HepG2 (cell line): ENCODE data around the gene ANKRD35. TPM values are rescaled to one million over a fixed set of nuclear protein-coding genes. Genes with fewer than 3 reads are reported as not detected.

Experiments
- ARID4A ChIP-seq: sonication (generic); formaldehyde crosslinking; IDR thresholded peaks from 2 replicates; pipeline ENCODE4 v1.5.0; 2020; ENCODE audit warnings: mild to moderate bottlenecking, missing genetic modification reagents, borderline replicate concordance
- CBX2 ChIP-seq, 2 experiments: fragments of 200-600 bp in 1 of 2; sonication (generic); formaldehyde crosslinking in 1 of 2; IDR thresholded peaks; 2 replicates each; pipeline versions ENCODE4 v1.7.0 to v1.8.1; 2018 to 2022; ENCODE audit warnings: low read depth in 2 of 2, low read length in 1 of 2, mild to moderate bottlenecking in 1 of 2, missing genetic modification reagents in 1 of 2
- CENPT ChIP-seq: sonication (generic); formaldehyde crosslinking; IDR thresholded peaks from 2 replicates; pipeline ENCODE4 v1.8.0; 2022; ENCODE audit warnings: low read depth, mild to moderate bottlenecking, moderate library complexity, missing genetic modification reagents
- ELF4 ChIP-seq: sonication (generic); formaldehyde crosslinking; IDR thresholded peaks from 2 replicates; pipeline ENCODE4 v1.5.0; 2020; ENCODE audit warnings: missing genetic modification reagents, mild to moderate bottlenecking, moderate library complexity, borderline replicate concordance
- GABPA ChIP-seq, 2 experiments: IDR thresholded peaks; 2 replicates each; pipeline ENCODE4 v1.6.1; 2011 to 2016; ENCODE audit warnings: low read depth in 2 of 2, low read length in 1 of 2, missing biosample characterization in 1 of 2, missing genetic modification characterization in 1 of 2
- MBD4 ChIP-seq: IDR thresholded peaks from 2 replicates; pipeline ENCODE4 v1.6.1; 2012; ENCODE audit warnings: low read length, inconsistent platforms, borderline replicate concordance
- MYPOP ChIP-seq: sonication (generic); formaldehyde crosslinking; IDR thresholded peaks from 2 replicates; pipeline ENCODE4 v1.8.1; 2023; ENCODE audit warnings: mild to moderate bottlenecking, moderate library complexity, missing genetic modification reagents
- PBX2 ChIP-seq: IDR thresholded peaks from 2 replicates; pipeline ENCODE4 v1.6.1; 2016; ENCODE audit warnings: control low read depth
- PTBP1 ChIP-seq: fragments of 200-400 bp; formaldehyde crosslinking; IDR thresholded peaks from 2 replicates; pipeline ENCODE4 v1.6.1; 2018; ENCODE audit warnings: low read length, low read depth; ENCODE audit not compliant: poor library complexity, severe bottlenecking
- ZNF20 ChIP-seq: sonication (generic); formaldehyde crosslinking; IDR thresholded peaks from 2 replicates; pipeline ENCODE4 v1.4.0; 2020; ENCODE audit warnings: mild to moderate bottlenecking, moderate library complexity, missing genetic modification reagents
- ZNF205 ChIP-seq: IDR thresholded peaks from 2 replicates; pipeline ENCODE4 v1.6.1; 2018; ENCODE audit warnings: missing biosample characterization, missing genetic modification reagents
- ZNF30 ChIP-seq: sonication (generic); formaldehyde crosslinking; IDR thresholded peaks from 2 replicates; pipeline ENCODE4 v1.5.0; 2020; ENCODE audit warnings: mild to moderate bottlenecking, missing genetic modification reagents
- ZNF382 ChIP-seq: sonication (generic); formaldehyde crosslinking; IDR thresholded peaks from 2 replicates; pipeline ENCODE4 v1.5.0; 2020; ENCODE audit warnings: missing genetic modification reagents, mild to moderate bottlenecking, borderline replicate concordance
- ZNF430 ChIP-seq: sonication (generic); formaldehyde crosslinking; IDR thresholded peaks from 2 replicates; pipeline ENCODE4 v1.9.0; 2021; ENCODE audit warnings: mild to moderate bottlenecking, missing genetic modification reagents
- ZNF512B ChIP-seq: sonication (generic); formaldehyde crosslinking; IDR thresholded peaks from 2 replicates; pipeline ENCODE4 v1.5.1; 2020; ENCODE audit warnings: missing genetic modification reagents, mild to moderate bottlenecking, borderline replicate concordance
- ZNF530 ChIP-seq: sonication (generic); formaldehyde crosslinking; IDR thresholded peaks from 2 replicates; pipeline ENCODE4 v1.5.0; 2020; ENCODE audit warnings: low read depth, mild to moderate bottlenecking, missing genetic modification reagents
- ZNF713 ChIP-seq: sonication (generic); formaldehyde crosslinking; IDR thresholded peaks from 2 replicates; pipeline ENCODE4 v1.4.0; 2020; ENCODE audit warnings: mild to moderate bottlenecking, missing genetic modification reagents
- ZNF772 ChIP-seq: sonication (generic); formaldehyde crosslinking; IDR thresholded peaks from 2 replicates; pipeline ENCODE4 v1.5.0; 2020; ENCODE audit warnings: mild to moderate bottlenecking, missing genetic modification reagents
- polyA plus RNA-seq, 8 experiments: library from polyadenylated mRNA; depleted of rRNA in 3 of 8; stranded (reverse) in 7 of 8; unstranded in 1 of 8; fragments of >200 nt; fragmentation: Illumina TruSeq in 4 of 8; extraction: Trizol in 4 of 8; gene quantifications; 2 replicates each; pipeline versions ENCODE4 v1.2.1 to v1.2.3, GENCODE V29; 2011 to 2016; ENCODE audit warnings: low read depth in 4 of 8, missing spikeins in 1 of 8, mixed read lengths in 1 of 8; ENCODE audit not compliant: insufficient read depth in 1 of 8
- total RNA-seq, 5 experiments: library from RNA; depleted of rRNA; stranded (reverse); fragments of >200 nt; fragmentation: Illumina TruSeq; extraction: Trizol; gene quantifications; 2 replicates each; pipeline ENCODE4 v1.2.3, GENCODE V29; 2016; ENCODE audit warnings: low read depth in 1 of 5

ANKRD35 gene
- total and polyA plus RNA-seq, 2 of the 13 experiments (the other 11 are each of a cell fraction or from before 2014, with no cell fraction given) = 0.02 TPM; not detected in 1

GRCh38 chr1:145823565-145824498 is 61.8 kb downstream of the ANKRD35 start, which contains the start of the genes POLR3C and RNF115 (continued):
- no peak for TF ChIP-seq CBX2 (IDR thresholded peaks at IDR 0.05; ENCODE audit: low read depth, low read length)
- no peak for TF ChIP-seq CBX2 (CRISPR knock-in tag; IDR thresholded peaks at IDR 0.05; ENCODE audit: low read depth)
- no peak for TF ChIP-seq PTBP1
- peak; percentile 95 for TF ChIP-seq ARID4A (CRISPR knock-in tag)
- no peak for TF ChIP-seq ZNF30
- peak; percentile 53 for TF ChIP-seq MYPOP (CRISPR knock-in tag)
- TF ChIP-seq ZNF205 (CRISPR knock-in tag) = peak; percentile 72
- TF ChIP-seq GABPA (IDR thresholded peaks at IDR 0.05; ENCODE audit: low read depth, low read length) = peak; percentile 56
- TF ChIP-seq GABPA (CRISPR knock-in tag; IDR thresholded peaks at IDR 0.05; ENCODE audit: low read depth) = peak; percentile 92
- no peak for TF ChIP-seq ZNF382 (CRISPR knock-in tag)
- TF ChIP-seq ELF4 (CRISPR knock-in tag) = peak; percentile 56; the same call in 1 of the 2 replicates
- TF ChIP-seq ZNF530 (CRISPR knock-in tag) = no peak
- TF ChIP-seq ZNF430 = peak; percentile 67; the same call in 1 of the 2 replicates
- TF ChIP-seq PBX2 = no peak
- no peak for TF ChIP-seq ZNF20 (CRISPR knock-in tag)
- TF ChIP-seq CENPT = 0 out of 2 replicates have a peak, but pooled peaks have one; percentile 57
- no peak for TF ChIP-seq MBD4
- TF ChIP-seq ZNF512B = no peak
- TF ChIP-seq ZNF772 (CRISPR knock-in tag) = peak; percentile 78; the same call in 1 of the 2 replicates
- TF ChIP-seq ZNF713 (CRISPR knock-in tag) = no peak
